ENCODE measurements around the gene SYNDIG1L.

DNA sequence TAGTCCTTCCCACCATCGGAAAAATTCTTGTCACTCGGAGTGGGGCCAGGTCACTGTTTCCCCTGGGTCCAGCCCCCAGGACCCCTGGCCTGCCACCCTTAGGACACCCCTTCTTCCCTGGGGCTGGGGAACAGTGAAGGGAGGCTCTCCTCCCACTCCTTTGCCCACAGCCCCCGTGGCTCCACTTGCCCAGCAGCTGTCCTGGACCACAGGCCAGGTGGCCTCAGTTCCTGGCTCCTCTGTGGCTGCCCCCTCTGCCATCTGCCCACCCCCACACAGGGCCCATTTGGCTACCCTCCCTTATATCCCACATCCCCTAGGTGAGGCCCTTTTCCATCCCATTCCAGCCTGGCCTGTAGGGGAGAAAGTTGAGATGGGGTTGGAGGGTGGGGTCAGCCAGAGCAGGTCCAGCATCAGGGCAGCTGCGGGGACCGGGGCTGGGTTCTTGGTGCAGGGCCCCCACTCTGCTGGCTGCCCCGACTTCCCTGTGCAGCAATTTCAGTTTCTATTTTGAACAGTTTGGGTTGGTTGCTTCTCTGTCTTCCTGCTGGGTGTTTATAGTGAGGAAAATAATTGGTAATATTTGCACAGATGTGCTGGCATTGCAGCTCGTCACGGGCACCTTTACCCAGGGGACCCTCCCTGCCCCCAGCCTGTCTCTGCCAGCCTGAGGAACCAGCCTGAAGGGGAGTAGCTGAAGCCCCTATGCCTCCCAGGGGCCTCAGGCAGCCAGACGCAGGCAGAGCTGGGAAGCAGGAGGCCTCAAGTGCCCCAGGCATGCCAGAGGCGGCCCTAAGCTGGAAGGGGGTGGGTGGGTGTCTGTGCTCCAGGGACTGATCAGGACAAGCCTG, 23.4 kb downstream of the SYNDIG1L start:
- TF ChIP-seq, protein P1, sequence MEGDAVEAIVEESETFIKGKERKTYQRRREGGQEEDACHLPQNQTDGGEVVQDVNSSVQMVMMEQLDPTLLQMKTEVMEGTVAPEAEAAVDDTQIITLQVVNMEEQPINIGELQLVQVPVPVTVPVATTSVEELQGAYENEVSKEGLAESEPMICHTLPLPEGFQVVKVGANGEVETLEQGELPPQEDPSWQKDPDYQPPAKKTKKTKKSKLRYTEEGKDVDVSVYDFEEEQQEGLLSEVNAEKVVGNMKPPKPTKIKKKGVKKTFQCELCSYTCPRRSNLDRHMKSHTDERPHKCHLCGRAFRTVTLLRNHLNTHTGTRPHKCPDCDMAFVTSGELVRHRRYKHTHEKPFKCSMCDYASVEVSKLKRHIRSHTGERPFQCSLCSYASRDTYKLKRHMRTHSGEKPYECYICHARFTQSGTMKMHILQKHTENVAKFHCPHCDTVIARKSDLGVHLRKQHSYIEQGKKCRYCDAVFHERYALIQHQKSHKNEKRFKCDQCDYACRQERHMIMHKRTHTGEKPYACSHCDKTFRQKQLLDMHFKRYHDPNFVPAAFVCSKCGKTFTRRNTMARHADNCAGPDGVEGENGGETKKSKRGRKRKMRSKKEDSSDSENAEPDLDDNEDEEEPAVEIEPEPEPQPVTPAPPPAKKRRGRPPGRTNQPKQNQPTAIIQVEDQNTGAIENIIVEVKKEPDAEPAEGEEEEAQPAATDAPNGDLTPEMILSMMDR (IDR thresholded peaks at IDR 0.05) = no peak
- no peak for TF ChIP-seq POLR2A (IDR thresholded peaks at IDR 0.05)
- TF ChIP-seq EP300 (IDR thresholded peaks at IDR 0.05) = no peak
- no peak for TF ChIP-seq POLR2AphosphoS5 (IDR thresholded peaks at IDR 0.05)

All from stomach (tissue), 4 donors.